Kasumi-1 (cell line): ENCODE data around the gene ADAMTSL1.

Source experiments
- DNase-seq, 2 experiments: peaks; one replicate each; lab custom pipeline; 2025; lab: John Stamatoyannopoulos, UW

ADAMTSL1 gene

DNA sequence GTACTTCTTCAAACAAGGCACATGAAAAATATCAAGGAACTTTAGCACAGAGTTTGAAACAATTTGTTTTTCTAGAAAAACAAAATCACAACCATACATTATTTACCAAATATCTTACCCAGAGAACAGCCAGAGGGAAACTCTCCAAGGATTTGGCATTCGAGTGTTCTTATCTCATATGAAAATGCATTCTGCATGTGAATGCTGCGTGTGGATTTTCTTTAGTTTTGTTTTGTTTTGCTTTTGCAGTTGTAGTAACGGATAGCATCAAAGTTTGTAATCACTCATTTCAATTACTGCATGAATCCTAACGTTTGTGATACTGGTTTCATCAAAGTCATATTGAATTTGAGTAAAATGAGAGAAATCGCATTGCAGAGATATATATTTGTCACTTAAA lies 28.0 kb downstream of the ADAMTSL1 start:
- no peak for DNase-seq

- DNase-seq, result no peak
Observed at GRCh38 chr9:18502546-18502945, 28.6 kb downstream of the ADAMTSL1 start.

DNA sequence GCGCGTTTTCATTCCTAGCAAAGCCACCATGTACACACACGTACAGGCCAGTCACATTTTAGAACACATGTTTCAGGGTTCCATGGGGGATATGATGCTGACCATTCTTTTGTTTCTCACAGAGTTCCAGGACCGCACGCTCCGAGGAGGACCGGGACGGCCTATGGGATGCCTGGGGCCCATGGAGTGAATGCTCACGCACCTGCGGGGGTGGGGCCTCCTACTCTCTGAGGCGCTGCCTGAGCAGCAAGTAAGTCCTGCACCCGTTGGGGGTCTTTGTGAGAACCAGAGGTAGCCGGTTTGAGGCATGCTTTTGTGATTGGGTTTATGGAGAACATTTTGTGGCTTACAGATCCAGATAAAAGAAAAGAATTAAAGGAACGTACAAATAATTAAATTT lies 30.8 kb downstream of the ADAMTSL1 start:
- no peak for DNase-seq

DNA sequence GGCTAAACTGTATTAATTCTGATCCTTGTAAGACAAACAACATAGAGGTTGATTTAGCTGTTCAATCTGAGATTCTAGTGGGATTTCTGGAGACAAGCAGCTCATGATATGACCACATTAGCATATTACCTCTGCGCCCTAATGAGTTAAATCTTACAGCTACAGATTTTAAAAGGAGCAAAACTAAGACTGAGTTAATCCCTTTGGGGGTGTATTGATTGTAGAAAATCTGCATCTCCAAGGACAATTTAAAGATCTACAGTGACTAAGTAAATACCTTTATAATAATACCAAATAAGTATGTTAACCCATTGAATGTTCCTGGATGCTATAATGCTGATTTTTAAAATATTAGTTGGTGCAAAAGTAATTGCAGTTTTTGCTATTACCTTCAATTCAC lies 33.2 kb downstream of the ADAMTSL1 start:
- DNase-seq, result no peak

GRCh38 chr9:18516514-18516913 lies 42.6 kb downstream of the ADAMTSL1 start:
- DNase-seq, result no peak

DNA sequence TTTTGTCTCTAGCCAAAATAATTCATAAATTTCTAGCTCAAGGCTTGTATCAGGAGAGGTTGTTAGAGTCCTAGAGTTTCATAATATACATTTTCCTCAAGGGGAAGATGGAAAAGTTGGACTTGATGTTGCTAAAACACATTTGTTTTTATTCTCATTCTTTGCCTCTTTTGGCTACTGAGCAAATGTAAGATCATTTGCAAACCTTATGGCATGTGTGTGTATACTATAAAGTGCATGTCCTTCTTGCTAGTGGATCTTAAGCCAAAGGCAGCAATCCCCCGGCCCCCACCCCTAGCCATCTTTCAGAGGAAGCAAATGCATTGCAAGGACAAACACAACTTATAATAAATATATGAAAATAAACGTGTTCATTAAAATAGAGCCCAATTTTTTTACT lies 43.0 kb downstream of the ADAMTSL1 start:
- DNase-seq, result no peak

GRCh38 chr9:18520416-18521047 lies 46.6 kb downstream of the ADAMTSL1 start:
- DNase-seq, result no peak

DNA sequence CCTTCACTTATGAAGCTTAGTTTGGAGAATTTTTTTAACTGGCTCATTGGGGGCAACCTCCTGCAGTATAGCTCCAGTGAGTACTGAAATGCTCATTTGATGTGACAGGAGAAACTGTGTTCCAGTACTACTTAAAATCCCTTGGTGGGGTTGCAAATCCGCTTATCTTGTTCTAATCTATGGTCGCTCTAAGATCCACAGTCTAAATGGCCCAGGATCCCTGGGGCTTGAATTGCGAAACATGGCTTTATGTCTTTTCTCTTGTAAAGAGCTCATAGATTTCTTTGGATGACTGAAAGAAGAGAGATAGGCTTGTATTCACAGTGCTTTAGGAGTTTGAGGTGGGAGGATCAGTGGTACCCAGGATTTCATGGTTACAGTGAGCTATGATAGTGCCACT lies 52.7 kb downstream of the ADAMTSL1 start:
- no peak for DNase-seq

DNA sequence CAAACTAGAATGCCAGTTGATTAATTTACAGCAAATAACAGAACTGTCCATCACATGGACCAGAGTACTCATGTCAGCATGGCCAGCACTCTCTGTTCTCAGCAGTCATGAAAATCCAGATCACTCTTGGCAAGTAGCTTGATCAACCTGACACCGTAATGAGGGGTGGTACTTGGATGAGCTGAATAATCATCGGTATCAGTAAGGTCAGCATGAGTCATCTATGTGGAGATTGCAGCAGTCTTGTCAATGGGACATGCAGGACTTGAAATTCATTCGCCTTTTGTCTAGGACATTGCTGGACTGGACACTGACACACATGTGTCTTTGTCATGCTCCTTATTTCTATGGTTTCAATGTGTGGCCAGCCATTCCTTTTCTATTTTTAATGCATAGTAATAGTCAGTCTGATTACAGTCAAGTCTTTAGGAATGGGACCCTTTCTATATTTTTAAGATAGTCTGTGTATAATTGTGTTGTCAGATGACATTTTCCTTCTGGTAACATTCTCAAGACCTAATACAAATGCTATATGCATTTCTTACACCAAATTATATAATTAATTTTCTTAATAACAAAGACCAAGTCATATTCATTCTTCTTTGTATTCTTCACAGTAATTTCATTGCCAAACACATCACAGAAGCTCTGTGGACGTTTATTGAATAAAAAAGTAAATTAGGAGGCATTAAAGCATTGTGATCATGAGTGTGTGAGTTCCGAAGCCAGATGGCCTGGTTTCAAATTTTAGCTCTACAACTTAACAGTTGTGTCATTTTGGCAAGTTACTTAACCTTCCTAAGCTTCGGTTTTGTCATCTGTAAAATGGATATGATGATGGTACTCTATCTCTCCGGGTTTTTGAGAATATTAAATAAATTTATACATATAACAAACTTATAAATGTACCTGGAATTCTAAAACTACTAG lies 57.4 kb downstream of the ADAMTSL1 start:
- DNase-seq, result no peak

GRCh38 chr9:18534611-18535010 lies 60.7 kb downstream of the ADAMTSL1 start:
- DNase-seq, result no peak

GRCh38 chr9:18536554-18536953 lies 62.6 kb downstream of the ADAMTSL1 start:
- no peak for DNase-seq

- DNase-seq, result no peak
Observed at GRCh38 chr9:18539203-18539693, 65.3 kb downstream of the ADAMTSL1 start.

DNA sequence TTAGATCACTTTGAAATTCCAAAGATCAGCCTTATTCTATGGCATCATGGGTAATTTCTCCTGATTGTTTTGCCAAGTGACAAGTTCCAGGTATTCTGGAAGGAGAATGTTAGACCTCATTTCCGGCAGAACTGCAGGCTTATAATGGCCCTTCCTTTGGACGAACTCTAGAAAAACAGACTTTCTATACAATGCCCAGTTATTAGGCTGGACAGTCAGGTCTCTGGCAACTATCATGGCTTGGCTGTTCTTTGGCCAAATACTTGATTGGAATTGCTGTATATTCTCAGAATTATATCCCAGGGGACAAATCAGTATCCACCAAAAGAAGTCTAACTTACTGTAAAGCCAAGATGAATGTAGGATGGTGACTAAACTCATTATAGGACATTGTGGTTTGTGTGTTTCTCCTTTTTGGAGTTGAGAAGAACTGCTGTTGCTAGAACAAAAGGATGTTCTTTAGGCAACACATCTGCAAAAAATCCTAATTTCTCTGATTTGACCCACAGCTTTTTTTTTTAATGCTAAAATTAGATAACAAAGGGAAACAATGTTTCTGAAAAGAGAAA lies 69.0 kb downstream of the ADAMTSL1 start:
- no peak for DNase-seq

DNA sequence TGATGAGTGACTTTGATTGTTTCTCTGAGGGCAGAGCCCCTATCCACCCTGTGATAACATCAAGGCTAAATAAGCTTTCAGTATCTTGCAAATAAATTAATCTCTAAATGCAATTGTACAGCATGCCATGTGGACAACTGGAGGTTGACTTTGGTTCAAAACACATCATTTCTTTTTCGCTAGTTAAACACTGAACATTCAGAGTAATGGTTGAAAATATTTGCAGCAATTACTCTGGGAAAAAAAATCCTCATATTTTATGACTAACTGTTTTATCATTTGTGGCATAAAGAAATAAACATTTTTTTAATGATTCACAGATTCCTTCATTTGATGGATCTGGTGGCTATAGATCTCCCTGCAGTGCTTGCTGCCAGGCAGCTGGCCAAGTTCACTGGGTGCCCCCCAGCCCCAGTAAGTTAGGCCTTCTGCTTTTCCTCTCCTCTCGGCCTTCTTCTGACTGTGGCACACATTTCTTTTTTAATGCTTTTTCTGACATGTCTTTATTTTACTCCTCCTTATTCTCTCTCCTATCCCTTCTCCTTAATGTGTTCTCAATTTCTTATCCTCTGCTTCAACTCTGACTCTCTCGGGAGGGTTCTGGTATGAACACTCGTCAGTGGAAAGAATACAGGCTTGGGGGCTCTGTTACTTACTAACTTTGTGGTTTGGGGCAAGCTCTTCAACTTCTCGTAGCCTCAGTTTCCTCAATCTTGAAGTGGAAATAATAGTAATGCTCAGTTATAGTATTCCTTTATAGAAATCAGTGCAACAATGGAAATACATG lies 69.6 kb downstream of the ADAMTSL1 start:
- no peak for DNase-seq

GRCh38 chr9:18544456-18544855 lies 70.5 kb downstream of the ADAMTSL1 start:
- DNase-seq, result no peak

GRCh38 chr9:18545636-18546360 lies 71.8 kb downstream of the ADAMTSL1 start:
- DNase-seq, result no peak

DNA sequence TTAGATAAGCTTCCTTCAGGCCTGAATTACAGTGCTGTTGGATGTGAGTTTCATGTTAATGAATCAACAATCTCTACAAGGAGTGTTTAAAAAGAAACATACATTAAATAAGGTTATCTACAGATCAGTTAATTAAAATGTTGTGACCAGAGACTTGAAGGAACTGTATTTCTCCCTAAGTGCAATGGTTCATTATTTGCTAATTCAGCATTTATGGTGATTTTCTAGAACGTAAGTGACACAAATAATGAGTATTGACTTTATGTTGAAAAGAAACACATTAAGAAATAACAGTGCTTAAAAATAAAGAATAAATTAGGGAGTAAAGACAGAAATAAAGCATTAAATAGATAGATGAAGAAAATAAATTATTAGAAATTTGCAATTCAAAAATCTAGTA lies 74.5 kb downstream of the ADAMTSL1 start:
- no peak for DNase-seq

- no peak for DNase-seq
Observed at GRCh38 chr9:18549772-18550171, 75.8 kb downstream of the ADAMTSL1 start.

GRCh38 chr9:18550286-18550685 lies 76.3 kb downstream of the ADAMTSL1 start:
- DNase-seq, result no peak

DNA sequence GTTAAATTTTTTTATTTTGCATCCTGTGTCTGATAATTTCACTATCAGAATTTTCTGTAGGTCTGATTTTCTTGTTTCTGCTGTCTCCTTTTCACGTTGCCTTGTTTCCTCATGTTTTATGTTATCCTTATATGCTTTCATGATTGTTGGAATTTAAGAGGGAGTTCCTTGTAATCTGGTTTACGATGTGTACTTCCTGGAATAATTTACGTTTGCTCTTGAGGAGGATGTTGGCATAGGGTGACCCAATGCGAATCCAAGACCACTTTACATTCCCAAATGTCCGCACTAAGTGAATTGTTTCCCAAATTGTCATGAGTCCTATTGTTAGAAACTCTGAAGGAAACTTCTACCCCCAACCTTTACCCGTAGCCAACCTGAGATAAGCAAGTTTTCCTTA lies 80.3 kb downstream of the ADAMTSL1 start:
- no peak for DNase-seq

DNA sequence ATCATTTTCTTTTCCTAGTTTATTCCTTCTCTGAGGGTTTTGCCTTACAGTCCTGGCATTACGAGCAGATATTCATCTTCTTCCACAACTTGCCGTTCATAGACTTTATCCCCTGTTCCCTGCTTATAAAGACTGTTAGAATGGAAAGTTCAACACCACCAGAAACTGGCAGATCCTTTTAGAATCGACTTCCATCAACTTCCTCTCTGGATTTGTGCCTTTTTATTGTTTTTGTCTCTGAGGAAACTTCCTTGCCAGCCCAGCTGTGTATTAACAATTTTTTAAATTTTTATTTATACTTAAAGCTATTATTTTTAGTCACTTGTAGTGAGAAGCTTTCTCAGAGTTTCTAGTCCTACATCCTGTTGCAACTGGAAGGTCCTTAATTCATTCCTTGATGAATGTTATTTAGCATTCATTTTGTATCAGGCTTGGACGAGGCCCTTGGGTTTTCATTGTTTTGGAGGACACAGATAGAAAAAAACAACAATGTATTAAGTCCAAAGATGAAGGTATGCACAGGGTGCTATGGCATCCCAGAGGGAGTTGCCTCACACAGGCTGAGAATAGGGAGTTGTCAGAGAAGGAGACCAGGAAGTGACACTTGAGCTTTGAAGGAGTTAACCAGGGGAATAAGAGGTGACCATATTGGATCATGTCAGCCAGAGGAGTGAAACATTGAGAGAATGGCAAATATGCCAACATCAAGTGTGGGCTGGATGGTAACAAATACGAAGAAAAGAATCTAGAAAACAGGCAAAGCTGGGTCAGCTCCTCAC lies 81.3 kb downstream of the ADAMTSL1 start:
- DNase-seq, result no peak
